B cell (primary cell): ENCODE measurements around the gene PLA2G4F.

ENCODE experiments used
- CTCF ChIP-seq: fragments of 200-600 bp; IDR thresholded peaks from one replicate; pipeline ENCODE4 v1.8.0; 2022; ENCODE audit warnings: antibody characterized with exemption, mild to moderate bottlenecking
- EZH2 ChIP-seq: IDR thresholded peaks from 2 replicates; pipeline ENCODE4 v1.6.1; 2012; ENCODE audit warnings: borderline replicate concordance, low read depth, mild to moderate bottlenecking, moderate library complexity, low read length; ENCODE audit not compliant: insufficient read depth, poor library complexity, severe bottlenecking

- TF ChIP-seq CTCF (no peak), EZH2 (no peak)
Observed at GRCh38 chr15:42202653-42203052, 46.2 kb upstream of the PLA2G4F start.
